Raji (cell line): ENCODE data around the gene PTGDR2.

Experiments used
- POLR2A ChIP-seq: IDR thresholded peaks from 2 replicates; pipeline ENCODE4 v1.6.1; 2011; ENCODE audit warnings: low read depth, low read length, control low read depth; ENCODE audit not compliant: insufficient read depth

Gene PTGDR2

GRCh38 chr11:60842668-60843600 is 12.8 kb downstream of the PTGDR2 start:
- TF ChIP-seq POLR2A = no peak

DNA sequence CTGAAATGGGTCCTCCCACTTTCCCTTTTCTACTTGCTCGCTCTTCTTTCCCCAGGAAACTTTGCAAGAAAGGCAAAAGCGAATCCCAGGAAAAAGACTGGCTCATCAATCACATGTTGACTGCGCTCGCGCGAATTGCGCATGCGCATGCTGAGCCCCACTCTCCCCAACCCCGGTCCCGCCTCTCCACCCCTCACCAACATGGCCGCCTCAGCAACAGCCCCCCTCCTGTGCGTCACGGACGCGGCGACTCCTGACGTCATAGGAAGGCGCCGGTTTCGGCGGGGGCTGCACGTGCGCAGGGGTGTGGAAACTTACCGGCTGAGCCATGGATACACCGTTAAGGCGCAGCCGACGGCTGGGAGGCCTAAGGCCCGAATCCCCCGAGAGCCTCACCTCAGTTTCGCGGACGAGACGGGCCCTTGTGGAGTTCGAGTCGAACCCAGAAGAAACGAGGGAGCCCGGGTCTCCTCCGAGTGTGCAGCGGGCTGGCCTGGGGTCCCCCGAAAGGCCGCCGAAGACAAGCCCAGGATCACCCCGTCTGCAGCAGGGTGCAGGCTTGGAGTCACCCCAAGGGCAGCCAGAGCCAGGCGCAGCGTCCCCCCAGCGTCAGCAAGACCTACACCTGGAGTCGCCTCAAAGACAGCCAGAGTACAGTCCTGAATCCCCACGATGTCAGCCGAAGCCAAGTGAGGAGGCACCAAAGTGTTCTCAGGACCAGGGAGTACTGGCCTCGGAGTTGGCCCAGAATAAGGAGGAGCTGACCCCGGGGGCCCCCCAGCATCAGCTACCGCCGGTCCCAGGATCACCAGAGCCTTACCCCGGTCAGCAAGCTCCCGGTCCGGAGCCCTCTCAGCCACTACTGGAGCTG is 13.7 kb downstream of the PTGDR2 start, which contains the start of gene CCDC86:
Gene CCDC86 (plus strand): TSS at position 317 of the 871 bp plus-strand sequence. CDS start 12 bp downstream, at position 329.
- TF ChIP-seq POLR2A = peak; percentile 68

GRCh38 chr11:60840470-60841430 is 15.0 kb downstream of the PTGDR2 start:
- TF ChIP-seq POLR2A = no peak

GRCh38 chr11:60838132-60838531 is 17.6 kb downstream of the PTGDR2 start:
- TF ChIP-seq POLR2A = no peak

GRCh38 chr11:60836866-60837515 is 18.8 kb downstream of the PTGDR2 start:
- no peak for TF ChIP-seq POLR2A

GRCh38 chr11:60835534-60835846 is 20.3 kb downstream of the PTGDR2 start:
- no peak for TF ChIP-seq POLR2A

DNA sequence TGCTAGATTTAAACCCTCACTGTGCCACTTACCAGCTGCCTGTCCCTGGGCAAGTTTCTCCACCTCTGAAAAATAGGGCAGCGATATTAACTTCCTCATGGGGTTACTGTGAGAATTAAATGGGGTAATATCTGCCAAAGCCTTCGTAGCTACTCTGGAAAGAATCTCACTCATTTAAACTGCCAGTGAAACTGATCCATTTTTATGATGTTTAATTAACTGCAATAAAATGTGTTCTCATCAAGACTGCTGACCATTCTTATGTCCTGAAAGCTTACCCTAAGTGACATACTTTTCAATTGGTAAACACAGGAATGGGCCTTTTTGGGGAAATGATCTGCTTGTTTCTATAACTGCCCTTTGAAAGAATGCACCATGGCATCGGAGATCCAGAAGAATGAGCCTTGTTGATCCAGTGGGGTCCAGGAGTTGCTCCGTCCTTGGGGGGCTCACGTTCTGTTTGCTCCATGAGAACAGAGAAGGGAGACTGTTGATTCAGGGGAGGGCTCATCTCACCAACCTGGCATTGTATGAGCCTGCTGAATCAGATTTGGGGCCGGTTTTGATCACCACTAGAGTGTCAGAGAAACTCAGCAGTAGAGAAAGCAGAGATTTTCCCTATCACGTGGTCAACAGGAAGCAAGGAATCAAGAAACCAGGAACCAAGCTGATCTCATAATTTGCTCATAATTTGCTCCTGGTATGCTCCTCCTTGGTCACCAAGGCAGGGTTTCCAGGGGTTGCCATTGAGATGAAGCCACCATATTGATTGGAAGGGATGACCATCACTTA is 20.8 kb downstream of the PTGDR2 start:
- TF ChIP-seq POLR2A = no peak

DNA sequence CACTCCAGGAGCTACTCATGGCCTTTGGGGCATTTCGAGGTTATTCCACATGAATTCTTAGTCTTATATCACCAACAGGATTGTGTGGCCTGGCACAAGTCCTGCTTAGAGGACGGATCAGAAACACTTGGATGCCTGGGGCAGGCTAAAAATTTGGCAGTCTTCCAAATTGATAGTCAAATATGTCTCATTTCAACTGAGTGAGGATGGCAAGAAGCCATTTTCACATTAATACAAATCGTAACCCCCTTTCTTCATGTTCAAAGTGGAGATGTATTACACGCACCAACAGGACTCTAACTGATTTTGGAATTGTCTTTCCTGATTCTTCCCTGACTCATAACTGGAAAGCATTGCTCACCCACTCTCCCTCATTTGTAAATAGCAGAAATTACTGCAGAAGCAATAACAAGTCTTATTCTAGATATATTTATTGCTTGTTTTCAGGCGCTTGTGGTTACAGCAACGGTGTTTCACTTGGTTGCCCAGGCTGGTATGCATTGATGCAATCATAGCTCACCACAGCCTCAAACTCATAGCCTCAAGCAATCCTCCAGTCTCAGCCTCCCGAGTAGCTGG is 24.2 kb downstream of the PTGDR2 start:
- TF ChIP-seq POLR2A = no peak

DNA sequence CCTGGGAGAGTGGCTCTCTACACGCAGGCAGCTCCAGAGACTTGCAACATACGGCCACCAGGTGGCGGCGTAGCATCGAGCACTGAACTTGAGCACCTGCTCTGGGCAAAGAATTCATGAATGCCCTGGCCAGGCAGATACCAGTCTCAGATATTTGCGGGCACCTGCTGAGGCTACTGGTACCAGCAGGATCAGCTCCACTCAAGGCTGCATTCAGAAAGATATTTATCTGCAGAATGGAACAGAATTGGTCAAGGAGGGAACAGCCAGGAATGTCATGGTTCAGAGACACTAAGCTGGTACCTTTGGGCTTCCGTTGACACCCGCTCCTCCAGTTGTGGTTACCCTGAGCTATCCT is 24.6 kb downstream of the PTGDR2 start:
- no peak for TF ChIP-seq POLR2A

DNA sequence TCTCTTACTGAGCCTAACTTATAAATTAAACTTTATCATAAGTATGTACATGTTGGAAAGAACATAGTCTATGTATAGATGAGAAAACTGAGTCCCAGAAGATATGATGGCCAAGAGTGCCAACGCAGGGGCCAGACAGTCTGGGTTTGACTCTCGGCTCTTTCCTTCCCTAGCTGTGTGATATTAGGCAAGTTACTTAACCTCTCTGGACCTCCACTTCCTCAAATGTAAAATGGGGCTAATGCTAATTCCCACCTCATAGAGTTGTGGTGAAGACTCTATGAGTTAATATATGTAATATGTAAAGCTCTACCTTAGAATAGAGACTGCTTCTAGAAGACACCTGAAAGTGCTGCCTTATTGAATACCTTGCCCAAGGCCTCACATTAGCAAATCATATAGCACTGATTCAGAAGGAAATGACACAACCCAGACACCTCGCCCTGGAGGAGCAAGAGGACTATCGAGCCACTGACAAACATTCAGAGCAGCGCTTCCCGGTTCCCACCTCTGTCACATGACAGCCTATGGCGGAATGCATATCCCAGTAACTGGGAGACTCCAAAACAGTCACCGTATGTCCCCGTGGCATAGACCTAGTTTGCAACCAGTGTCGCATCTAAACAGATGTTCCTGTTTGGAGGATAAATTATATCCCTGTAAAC is 25.1 kb downstream of the PTGDR2 start:
- TF ChIP-seq POLR2A = no peak

- TF ChIP-seq POLR2A = no peak
Measured at GRCh38 chr11:60825790-60826189, 30.0 kb downstream of the PTGDR2 start.

DNA sequence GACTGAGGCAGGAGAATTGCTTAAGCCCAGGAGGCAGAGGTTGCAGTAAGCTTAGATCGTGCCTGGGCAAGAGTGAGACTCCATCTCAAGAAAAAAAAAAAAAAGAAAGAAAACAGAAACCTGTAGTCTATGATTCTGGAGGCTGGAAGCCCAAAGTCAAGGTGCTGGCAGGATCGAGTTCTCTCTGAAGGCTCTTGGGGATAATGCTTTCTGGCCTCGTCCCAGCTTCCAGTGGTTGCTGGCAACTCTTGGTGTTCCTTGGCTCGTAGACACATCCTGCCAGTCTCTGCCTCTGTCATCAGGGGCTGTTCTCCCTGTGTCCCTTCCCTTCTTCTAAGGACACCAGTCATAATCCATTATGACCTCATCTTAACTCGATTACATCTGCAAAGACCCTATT is 30.6 kb downstream of the PTGDR2 start:
- TF ChIP-seq POLR2A = no peak
